Ureter (tissue), 1 donor: ENCODE data around the gene TRAM2. TPM values are rescaled to one million over a fixed set of nuclear protein-coding genes. Genes with fewer than 3 reads are reported as not detected.

Experiments
- DNase-seq: peaks from one replicate; pipeline ENCODE4 v3.0.0-alpha.2; 2020; ENCODE audit warnings: low spot score
- total RNA-seq: library from RNA; stranded (reverse); gene quantifications from one replicate; pipeline ENCODE4 v1.2.4, GENCODE V29; 2023
- donor health status: DM: yes; HTN: yes; CAD: no.

The TRAM2 gene
- total RNA-seq, 1 donor from 2014 or later = 14.1 TPM

- DNase-seq = no peak
Observed at GRCh38 chr6:52547647-52548352, 29.1 kb downstream of the TRAM2 start.

- DNase-seq = no peak
Observed at GRCh38 chr6:52546678-52547077, 30.2 kb downstream of the TRAM2 start.

- DNase-seq = no peak
Observed at GRCh38 chr6:52546192-52546591, 30.7 kb downstream of the TRAM2 start.

GRCh38 chr6:52545406-52546119 is 31.3 kb downstream of the TRAM2 start:
- no peak for DNase-seq

- DNase-seq = no peak
Observed at GRCh38 chr6:52544602-52545405, 32.1 kb downstream of the TRAM2 start.

- DNase-seq = no peak
Observed at GRCh38 chr6:52543729-52544601, 32.9 kb downstream of the TRAM2 start.

- no peak for DNase-seq
Observed at GRCh38 chr6:52543262-52543661, 33.6 kb downstream of the TRAM2 start.

- DNase-seq = no peak
Observed at GRCh38 chr6:52541135-52541534, 35.7 kb downstream of the TRAM2 start.

- DNase-seq = no peak
Observed at GRCh38 chr6:52540286-52540902, 36.5 kb downstream of the TRAM2 start.

GRCh38 chr6:52539607-52540006 is 37.3 kb downstream of the TRAM2 start:
- no peak for DNase-seq

- no peak for DNase-seq
Observed at GRCh38 chr6:52538901-52539354, 37.9 kb downstream of the TRAM2 start.

GRCh38 chr6:52538252-52538900 is 38.5 kb downstream of the TRAM2 start:
- no peak for DNase-seq

- DNase-seq = no peak
Observed at GRCh38 chr6:52537001-52537753, 39.7 kb downstream of the TRAM2 start.

GRCh38 chr6:52536424-52536916 is 40.4 kb downstream of the TRAM2 start:
- no peak for DNase-seq

- no peak for DNase-seq
Observed at GRCh38 chr6:52535711-52536423, 41.0 kb downstream of the TRAM2 start.

GRCh38 chr6:52534966-52535390 is 41.9 kb downstream of the TRAM2 start:
- DNase-seq = no peak

GRCh38 chr6:52534363-52534762 is 42.5 kb downstream of the TRAM2 start:
- no peak for DNase-seq

GRCh38 chr6:52533491-52533890 is 43.4 kb downstream of the TRAM2 start:
- DNase-seq = no peak

- no peak for DNase-seq
Observed at GRCh38 chr6:52532457-52532856, 44.4 kb downstream of the TRAM2 start.
